Neural cell (in vitro differentiated cells): ENCODE results near the gene CARS2. TPM values are rescaled to one million over a fixed set of nuclear protein-coding genes. Genes with fewer than 3 reads are reported as not detected.

Source experiments
- H2AFZ ChIP-seq: fragments of 200-600, 300-800 bp; sonication (generic), shearing (Covaris generic); 2 replicates; pipeline ENCODE4 v1.6.0; 2014; ENCODE audit warnings: low read depth, mild to moderate bottlenecking, antibody characterized with exemption, low read length, moderate library complexity
- H3F3A ChIP-seq: fragments of 200-600 bp; shearing (Covaris generic); 2 replicates; pipeline ENCODE4 v1.6.1; 2016; ENCODE audit warnings: mild to moderate bottlenecking, moderate library complexity, mixed read lengths, antibody characterized with exemption, low read length; ENCODE audit not compliant: insufficient read depth, poor library complexity, severe bottlenecking
- H3K27ac ChIP-seq: fragments of 200-600, 300-800 bp; sonication (generic), shearing (Covaris generic); 2 replicates; pipeline ENCODE4 v1.5.1; 2014; ENCODE audit warnings: mild to moderate bottlenecking, low read length, moderate library complexity
- H3K27me3 ChIP-seq: fragments of 300-800, 200-600 bp; sonication (generic), shearing (Covaris generic); 2 replicates; pipeline ENCODE4 v1.6.0; 2014; ENCODE audit warnings: mild to moderate bottlenecking, low read depth, low read length, moderate library complexity; ENCODE audit not compliant: insufficient read depth
- H3K36me3 ChIP-seq: fragments of 300-800, 200-600 bp; sonication (generic), shearing (Covaris generic); 2 replicates; pipeline ENCODE4 v1.5.1; 2014; ENCODE audit warnings: mild to moderate bottlenecking, antibody characterized with exemption, low read length, moderate library complexity; ENCODE audit not compliant: insufficient read depth
- H3K4me2 ChIP-seq: fragments of 300-800, 200-600 bp; sonication (generic), shearing (Covaris generic); 2 replicates; pipeline ENCODE4 v1.6.0; 2014; ENCODE audit warnings: mild to moderate bottlenecking, low read length
- H3K4me3 ChIP-seq: fragments of 300-800, 200-600 bp; sonication (generic), shearing (Covaris generic); 2 replicates; pipeline ENCODE4 v1.5.1; 2014; ENCODE audit warnings: mild to moderate bottlenecking, low read length, moderate library complexity
- H3K79me2 ChIP-seq: fragments of 200-600 bp; shearing (Covaris generic); replicated peaks from 2 replicates; pipeline ENCODE4 v1.6.0; 2014; ENCODE audit warnings: mild to moderate bottlenecking, low read length, moderate library complexity; ENCODE audit not compliant: insufficient read depth
- H3K9ac ChIP-seq: fragments of 300-800, 200-600 bp; sonication (generic), shearing (Covaris generic); 2 replicates; pipeline ENCODE4 v1.6.1; 2016; ENCODE audit warnings: mild to moderate bottlenecking, low read length, mixed read lengths
- H3K9me2 ChIP-seq: fragments of 200-600 bp; shearing (Covaris generic); 2 replicates; pipeline ENCODE4 v1.6.1; 2016; ENCODE audit warnings: mild to moderate bottlenecking, low read length, mixed read lengths; ENCODE audit not compliant: insufficient read depth
- H3K9me3 ChIP-seq: fragments of 200-600, 300-800 bp; sonication (generic), shearing (Covaris generic); 2 replicates; pipeline ENCODE4 v1.6.1; 2016; ENCODE audit warnings: mild to moderate bottlenecking, mixed run types, low read length, moderate library complexity, mixed read lengths
- H4K20me1 ChIP-seq: fragments of 200-600 bp; shearing (Covaris generic); 2 replicates; pipeline ENCODE4 v1.6.1; 2016; ENCODE audit warnings: mild to moderate bottlenecking, mixed run types; ENCODE audit not compliant: insufficient read depth
- CTCF ChIP-seq: fragments of 450-650 bp; IDR thresholded peaks from 2 replicates; pipeline ENCODE4 v1.5.1; 2014; ENCODE audit warnings: antibody characterized with exemption, mild to moderate bottlenecking, moderate library complexity; ENCODE audit not compliant: poor library complexity, severe bottlenecking
- EP300 ChIP-seq: fragments of 450-650 bp; conservative IDR thresholded peaks from 2 replicates; pipeline ENCODE4 v1.6.1; 2014; ENCODE audit warnings: antibody characterized with exemption, mild to moderate bottlenecking, moderate library complexity; ENCODE audit not compliant: poor library complexity, severe bottlenecking
- EZH2 ChIP-seq: fragments of 200-600, 300-800 bp; shearing (Covaris generic), sonication (generic); IDR thresholded peaks from 2 replicates; pipeline ENCODE4 v1.6.1; 2014; ENCODE audit warnings: antibody characterized with exemption, low read length, borderline replicate concordance, mild to moderate bottlenecking; ENCODE audit not compliant: insufficient read depth, poor library complexity, severe bottlenecking
- MXI1 ChIP-seq: fragments of 450-650 bp; conservative IDR thresholded peaks from 2 replicates; pipeline ENCODE4 v1.6.1; 2014; ENCODE audit warnings: antibody characterized with exemption, mild to moderate bottlenecking; ENCODE audit not compliant: poor library complexity, severe bottlenecking
- POLR2AphosphoS5 ChIP-seq: IDR thresholded peaks from 2 replicates; pipeline ENCODE4 v1.6.1; 2012
- RAD21 ChIP-seq: fragments of 450-650 bp; conservative IDR thresholded peaks from 2 replicates; pipeline ENCODE4 v1.6.1; 2014; ENCODE audit warnings: antibody characterized with exemption, mild to moderate bottlenecking, moderate library complexity
- REST ChIP-seq: IDR thresholded peaks from 2 replicates; pipeline ENCODE4 v1.6.1; 2012; ENCODE audit warnings: borderline replicate concordance
- SMC3 ChIP-seq: fragments of 450-650 bp; conservative IDR thresholded peaks from 2 replicates; pipeline ENCODE4 v1.6.1; 2014; ENCODE audit warnings: antibody characterized with exemption, mild to moderate bottlenecking, moderate library complexity; ENCODE audit not compliant: poor library complexity
- TAF1 ChIP-seq: IDR thresholded peaks from 2 replicates; pipeline ENCODE4 v1.6.1; 2012; ENCODE audit warnings: low read depth
- polyA plus RNA-seq: library from polyadenylated mRNA; depleted of rRNA; stranded (reverse); fragments of >200 nt; gene quantifications from 2 replicates; pipeline ENCODE4 v1.2.3, GENCODE V29; 2014

CARS2 gene
- polyA plus RNA-seq, 1 donor from 2014 or later = 92.2 TPM

- no peak overlapping the region for H2AFZ ChIP-seq
Measured at GRCh38 chr13:110722971-110723370, 17.1 kb upstream of the CARS2 start.

GRCh38 chr13:110719036-110719710 lies 13.3 kb upstream of the CARS2 start:
- Histone ChIP-seq H3F3A (peaks cover 6% of the 10 kb centered on the region), H2AFZ (no peak overlapping the region), H4K20me1 (peaks cover 3% of the 10 kb centered on the region), H3K9me3 (no peaks in the 10 kb centered on the region), H3K27ac (no peak overlapping the region), H3K36me3 (no peaks in the 10 kb centered on the region), H3K4me2 (no peak overlapping the region), H3K9ac (no peak overlapping the region), H3K79me2 (peaks cover 62% of the 10 kb centered on the region), H3K27me3 (no peaks in the 10 kb centered on the region), H3K4me3 (no peak overlapping the region), H3K9me2 (no peaks in the 10 kb centered on the region)
- no peak for TF ChIP-seq SMC3
- no peak for TF ChIP-seq REST
- TF ChIP-seq RAD21 = no peak
- TF ChIP-seq MXI1 = no peak
- TF ChIP-seq EP300 = no peak
- TF ChIP-seq TAF1 = no peak
- TF ChIP-seq EZH2 = no peak
- no peak for TF ChIP-seq POLR2AphosphoS5
- TF ChIP-seq CTCF = no peak

More at GRCh38 chr13:110722971-110723370, 17.1 kb upstream of the CARS2 start:
- H3K9me3 ChIP-seq = no peaks in the 10 kb centered on the region
- TF ChIP-seq EP300 (no peak), RAD21 (no peak), CTCF (no peak), TAF1 (no peak), EZH2 (no peak), MXI1 (no peak), POLR2AphosphoS5 (no peak)
- no peaks in the 10 kb centered on the region for H4K20me1 ChIP-seq
- no peaks in the 10 kb centered on the region for H3K27me3 ChIP-seq
- no peaks in the 10 kb centered on the region for H3K9me2 ChIP-seq
- H3K4me3 ChIP-seq = no peak overlapping the region
- no peaks in the 10 kb centered on the region for H3F3A ChIP-seq
- H3K79me2 ChIP-seq = peaks cover 34% of the 10 kb centered on the region
- H3K27ac ChIP-seq = no peak overlapping the region
- no peak overlapping the region for H3K4me2 ChIP-seq
- H3K36me3 ChIP-seq = no peaks in the 10 kb centered on the region
- no peak overlapping the region for H3K9ac ChIP-seq
